Mesothelial cell of epicardium (in vitro differentiated cells): ENCODE data around the gene CCDC40. TPM values are rescaled to one million over a fixed set of nuclear protein-coding genes. Genes with fewer than 3 reads are reported as not detected.

Source experiments
- DNase-seq, 2 experiments: peaks; one replicate each; pipeline ENCODE4 v3.0.0; 2021; ENCODE audit warnings: low spot score in 2 of 2; ENCODE audit not compliant: unreplicated experiment in 2 of 2
- H3K27ac Mint-ChIP-seq: 2 replicates; pipeline ENCODE4 v1.8.0; 2021; ENCODE audit warnings: mixed read lengths
- H3K27me3 Mint-ChIP-seq: 2 replicates; pipeline ENCODE4 v1.8.0; 2021; ENCODE audit warnings: low read depth, mixed read lengths
- H3K36me3 Mint-ChIP-seq: 2 replicates; pipeline ENCODE4 v1.8.0; 2021; ENCODE audit warnings: mixed read lengths
- H3K4me1 Mint-ChIP-seq: 2 replicates; pipeline ENCODE4 v1.8.0; 2021; ENCODE audit warnings: mixed read lengths
- H3K4me3 Mint-ChIP-seq: 2 replicates; pipeline ENCODE4 v1.8.0; 2021; ENCODE audit warnings: mild to moderate bottlenecking, moderate library complexity, mixed read lengths
- H3K9me3 Mint-ChIP-seq: 2 replicates; pipeline ENCODE4 v1.8.0; 2021; ENCODE audit warnings: mixed read lengths
- CTCF ChIP-seq: fragments of 200-600 bp; sonication (generic); IDR thresholded peaks from one replicate; pipeline ENCODE4 v1.5.0; 2021; ENCODE audit warnings: antibody characterized with exemption; ENCODE audit not compliant: unreplicated experiment
- total RNA-seq: library from RNA; stranded (reverse); gene quantifications from 3 replicates; pipeline ENCODE4 v1.2.1, GENCODE V29; 2021

CCDC40 gene
- total RNA-seq, 1 donor from 2014 or later, result 23.5 TPM

- no peak for TF ChIP-seq CTCF
- DNase-seq, result peak in 1 of 2 experiments; percentile 33
- Mint-ChIP-seq H3K27ac (no peak overlapping the region), H3K36me3 (no peaks in the 10 kb centered on the region), H3K9me3 (no peaks in the 10 kb centered on the region), H3K4me1 (peaks cover 9% of the 10 kb centered on the region), H3K27me3 (no peaks in the 10 kb centered on the region), H3K4me3 (no peak overlapping the region)
These were observed 85.7 kb downstream of the CCDC40 start for GRCh38 chr17:80122026-80122575.

GRCh38 chr17:80122926-80123505, 86.6 kb downstream of the CCDC40 start:
- no peaks in the 10 kb centered on the region for H3K36me3 Mint-ChIP-seq
- H3K4me1 Mint-ChIP-seq, result peaks cover 9% of the 10 kb centered on the region
- no peak for TF ChIP-seq CTCF
- no peak overlapping the region for H3K4me3 Mint-ChIP-seq
- H3K27me3 Mint-ChIP-seq, result no peaks in the 10 kb centered on the region
- H3K27ac Mint-ChIP-seq, result no peak overlapping the region
- peak in 1 of 2 experiments; percentile 9 for DNase-seq
- H3K9me3 Mint-ChIP-seq, result no peaks in the 10 kb centered on the region

- H3K4me3 Mint-ChIP-seq, result no peak overlapping the region
- no peak overlapping the region for H3K27ac Mint-ChIP-seq
- peaks cover 9% of the 10 kb centered on the region for H3K4me1 Mint-ChIP-seq
- no peaks in the 10 kb centered on the region for H3K27me3 Mint-ChIP-seq
- peak in 1 of 2 experiments; percentile 36 for DNase-seq
- no peak for TF ChIP-seq CTCF
- no peaks in the 10 kb centered on the region for H3K9me3 Mint-ChIP-seq
- no peaks in the 10 kb centered on the region for H3K36me3 Mint-ChIP-seq
These were observed 87.3 kb downstream of the CCDC40 start for GRCh38 chr17:80123791-80124190.

GRCh38 chr17:80124351-80124981, 88.0 kb downstream of the CCDC40 start:
- TF ChIP-seq CTCF, result no peak
- Mint-ChIP-seq H3K4me1 (peaks cover 9% of the 10 kb centered on the region), H3K36me3 (no peaks in the 10 kb centered on the region), H3K27me3 (no peaks in the 10 kb centered on the region), H3K27ac (peak overlapping the region; percentile 56), H3K9me3 (no peaks in the 10 kb centered on the region), H3K4me3 (peak overlapping the region; percentile 13)
- peak in 1 of 2 experiments; percentile 38 for DNase-seq

GRCh38 chr17:80125656-80126448, 89.4 kb downstream of the CCDC40 start:
- Mint-ChIP-seq H3K27ac (no peak overlapping the region), H3K9me3 (no peaks in the 10 kb centered on the region), H3K27me3 (no peaks in the 10 kb centered on the region), H3K4me3 (no peak overlapping the region), H3K36me3 (no peaks in the 10 kb centered on the region), H3K4me1 (peaks cover 9% of the 10 kb centered on the region)
- no peak for TF ChIP-seq CTCF
- no peak for DNase-seq
